DMS 273 treated with DMSO at 0.1 percent for 48 hours (cell line): ENCODE measurements around the gene NRSN1.
A peak's percentile ranks its signal among the peaks of the same experiment; 100 is the strongest.

Experiments
- DNase-seq: peaks from one replicate; lab custom pipeline; 2025; lab: John Stamatoyannopoulos, UW

The NRSN1 gene

DNA sequence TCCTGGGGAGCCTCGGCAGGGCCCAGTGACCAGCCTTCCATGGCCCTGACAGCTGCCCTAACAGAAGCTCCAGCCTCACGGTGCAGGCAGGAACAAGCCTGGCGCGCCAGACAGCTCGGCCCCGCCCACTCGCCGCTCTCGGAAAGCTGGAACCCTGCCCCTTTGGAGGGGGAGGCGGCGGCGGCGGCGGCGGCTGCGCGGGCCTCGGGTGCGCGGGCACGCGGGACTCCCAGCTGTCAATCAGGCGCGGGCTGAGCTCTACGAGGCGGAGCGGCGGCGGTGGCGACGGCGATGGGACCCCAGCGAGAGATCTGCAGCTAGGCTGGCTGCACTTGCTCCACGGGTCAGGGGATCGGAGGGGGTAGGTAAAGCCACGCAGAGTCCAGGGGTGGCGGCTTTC is at the start of gene NRSN1:
TSS of gene NRSN1 (plus strand) at position 236 of the 400 bp plus-strand sequence. CDS start 8,113 bp downstream, outside the sequence.
- DNase-seq: peak; percentile 64

GRCh38 chr6:24078200-24078599 is 47.8 kb upstream of the NRSN1 start:
- DNase-seq: peak; percentile 48

GRCh38 chr6:24079076-24079475 is 46.9 kb upstream of the NRSN1 start:
- peak; percentile 80 for DNase-seq

DNA sequence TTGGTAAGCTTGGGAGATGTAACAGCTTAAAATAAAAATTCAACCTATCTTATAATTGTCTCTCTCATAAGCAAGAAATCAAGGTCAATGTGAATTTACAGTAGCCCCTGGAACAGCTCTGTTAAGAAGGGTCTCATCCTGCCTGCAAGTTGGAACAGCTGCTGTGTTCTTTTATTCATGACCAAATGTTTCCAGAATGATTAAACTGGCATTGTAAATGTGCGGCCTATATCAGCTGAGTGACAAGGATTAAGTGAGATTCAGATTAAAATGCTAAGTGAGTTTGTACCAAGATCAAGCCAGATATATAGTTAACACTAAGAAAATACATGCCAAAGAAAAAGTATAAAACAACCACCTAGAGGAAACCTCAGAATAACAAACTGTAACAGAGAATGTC is 45.3 kb upstream of the NRSN1 start:
- DNase-seq: peak; percentile 80

DNA sequence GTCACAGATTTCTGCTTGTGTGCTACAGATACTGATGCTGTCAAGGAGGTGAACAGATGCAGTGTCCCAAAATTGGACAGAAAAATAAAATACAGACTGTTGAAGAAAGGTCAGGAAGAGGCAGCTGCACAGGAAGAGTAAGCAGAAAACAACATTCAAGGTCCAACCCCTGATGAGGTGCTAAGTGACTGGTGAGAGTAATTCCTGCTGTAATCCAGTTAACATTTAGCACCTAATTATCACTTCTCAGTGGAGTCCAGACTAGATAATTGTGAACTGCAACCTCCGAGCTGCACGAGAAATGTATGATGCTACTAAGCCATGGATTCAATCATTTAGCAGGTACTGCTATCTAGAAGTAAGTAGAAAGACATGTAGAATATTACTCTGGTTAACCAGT is 36.3 kb upstream of the NRSN1 start:
- no peak for DNase-seq

DNA sequence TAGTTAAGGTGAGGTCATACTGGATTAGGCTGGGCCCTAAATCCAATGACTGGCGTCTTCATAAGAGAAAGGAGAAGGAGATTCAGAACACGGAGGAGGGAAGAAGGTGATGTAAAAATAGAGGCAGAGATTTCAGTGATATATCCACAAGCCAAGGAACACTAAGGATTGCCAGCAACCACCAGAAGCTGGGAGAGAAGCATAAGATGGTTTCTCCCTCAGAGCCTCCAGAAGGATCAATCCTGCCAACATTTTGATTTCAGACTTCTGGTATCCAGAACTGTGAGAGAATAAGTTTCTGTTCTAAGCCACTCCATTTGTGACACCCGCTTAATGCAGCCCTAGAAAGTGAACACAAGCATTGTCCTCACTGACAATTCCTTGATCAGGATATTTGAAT is 33.6 kb upstream of the NRSN1 start:
- no peak for DNase-seq

DNA sequence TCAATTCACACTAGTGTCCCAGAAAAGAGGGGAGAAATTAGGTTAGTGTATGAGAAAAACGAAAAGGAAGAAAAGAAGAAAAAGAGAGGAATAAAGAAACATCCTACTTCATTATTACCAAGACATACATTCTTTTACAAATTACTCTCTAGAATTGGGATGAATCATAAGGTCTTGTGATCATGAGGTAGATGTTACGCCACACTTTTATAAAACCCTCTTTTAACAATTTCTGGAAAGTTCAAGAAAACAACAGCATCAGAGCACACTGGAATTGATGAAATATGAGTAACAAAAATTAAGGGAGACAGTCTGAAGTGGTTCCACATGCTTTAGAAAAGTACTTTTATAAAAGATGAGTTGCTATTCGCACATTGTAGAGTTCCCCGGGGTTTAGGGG is 32.6 kb upstream of the NRSN1 start:
- DNase-seq: no peak

- no peak for DNase-seq
These were observed 26.8 kb upstream of the NRSN1 start for GRCh38 chr6:24099181-24099580.

DNA sequence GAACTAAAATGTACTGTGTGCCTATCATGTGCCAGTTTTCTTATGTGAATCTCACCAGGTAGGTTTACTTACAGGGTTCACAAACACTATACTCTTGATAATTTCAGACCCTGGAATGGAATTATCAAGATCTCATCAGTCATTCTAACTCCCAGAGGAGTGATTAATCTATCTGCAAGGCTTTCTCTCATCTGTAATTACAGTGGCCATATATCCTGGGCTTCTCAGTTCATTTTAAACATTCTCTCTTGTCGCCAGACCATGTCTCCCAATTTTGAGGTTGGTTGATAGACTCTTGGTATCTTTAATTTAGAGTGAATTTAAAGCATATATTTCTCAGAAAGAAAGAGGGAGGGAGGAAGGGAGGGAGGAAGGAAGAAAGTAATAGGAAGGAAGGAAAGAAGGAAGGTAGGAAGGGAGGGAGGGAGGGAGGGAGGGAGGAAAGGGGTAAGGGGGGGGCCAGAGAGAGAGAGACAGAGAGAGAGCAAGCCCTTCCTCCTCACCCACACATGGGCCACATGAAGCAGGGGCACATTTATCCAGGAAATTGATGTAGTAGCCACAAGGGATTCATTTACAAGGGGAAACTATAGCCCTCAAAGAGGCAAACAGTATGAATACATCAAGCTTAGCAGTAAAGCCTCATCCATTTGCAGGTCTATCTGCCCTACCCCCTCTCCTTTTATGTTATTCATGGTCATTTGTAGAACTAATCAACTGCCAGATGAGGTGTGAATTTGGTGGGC is 25.8 kb upstream of the NRSN1 start:
- DNase-seq: no peak

DNA sequence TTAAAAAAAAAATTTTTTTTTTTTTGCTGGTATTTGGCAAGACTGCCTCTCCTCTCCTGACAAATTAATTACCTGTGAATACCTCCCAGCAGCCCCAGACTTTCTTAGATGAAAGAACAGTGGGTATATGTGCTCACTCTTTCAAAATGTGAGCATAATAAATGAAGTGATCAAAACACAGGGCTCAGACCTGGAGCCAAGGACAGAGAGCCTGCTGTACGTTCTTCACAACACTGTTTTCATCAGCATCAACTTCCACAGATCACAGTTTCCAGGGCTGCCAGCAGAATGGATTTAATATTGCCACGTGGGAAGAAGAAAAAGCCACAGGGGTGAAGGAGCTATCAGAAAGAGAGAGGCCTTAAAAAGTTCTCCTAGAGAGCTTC is 25.3 kb upstream of the NRSN1 start:
- DNase-seq: no peak

DNA sequence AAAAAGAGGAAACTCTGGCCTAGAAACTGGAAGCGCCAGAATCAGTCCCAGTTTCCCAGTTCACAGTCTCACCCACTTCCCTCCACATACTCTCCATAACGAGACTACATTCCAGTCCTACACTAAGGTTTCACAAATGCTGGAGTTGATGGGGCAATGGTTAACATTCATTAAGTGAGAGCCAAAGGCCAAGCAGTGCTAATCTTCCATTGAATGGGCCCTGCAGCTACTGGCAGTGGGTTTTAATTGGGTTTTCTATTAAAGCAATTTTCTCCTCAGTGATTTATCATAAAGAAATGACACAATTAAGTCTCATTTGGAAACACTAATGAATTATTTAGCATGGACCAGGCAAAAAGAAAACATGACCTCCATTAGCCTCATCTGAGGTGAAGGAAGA is 20.8 kb upstream of the NRSN1 start:
- DNase-seq: no peak

DNA sequence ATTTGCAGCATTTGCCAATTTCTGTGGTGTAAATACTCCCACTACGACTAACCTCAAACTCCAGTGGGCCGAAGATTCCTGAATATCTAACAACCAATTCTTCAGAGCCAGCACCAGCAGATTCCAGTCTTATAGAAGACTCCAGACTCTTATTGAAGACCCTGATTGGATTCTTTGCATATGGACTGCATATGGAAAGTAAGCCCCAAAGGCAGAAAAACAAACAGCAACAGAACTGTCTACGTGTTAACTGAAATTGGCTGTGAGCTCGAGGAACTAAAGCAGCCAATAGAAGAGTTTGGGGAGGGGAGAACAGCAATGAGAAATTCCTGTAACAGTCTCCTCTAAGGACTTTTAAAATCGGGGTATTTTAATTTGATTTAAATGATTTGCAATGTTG is 19.7 kb upstream of the NRSN1 start:
- no peak for DNase-seq

DNA sequence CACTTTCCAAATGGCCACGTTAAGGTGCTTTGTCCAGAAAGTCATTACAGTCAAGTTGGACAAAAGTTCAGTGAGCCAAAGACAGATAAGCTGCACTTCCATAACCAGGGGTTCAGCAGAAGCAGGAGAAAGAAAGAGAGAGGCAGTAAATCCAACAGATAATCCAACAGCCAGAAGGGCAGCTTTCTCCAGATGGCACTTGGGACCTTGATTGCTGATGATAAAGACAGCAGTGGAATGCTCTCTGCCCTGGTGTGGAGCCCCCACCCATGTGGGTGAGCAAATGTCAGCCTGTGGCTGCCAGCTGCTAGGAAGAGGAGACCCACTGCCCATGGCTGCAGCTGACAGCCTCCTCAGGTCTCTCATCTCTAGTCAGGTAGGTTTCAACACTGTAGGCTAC is 18.7 kb upstream of the NRSN1 start:
- DNase-seq: no peak

DNA sequence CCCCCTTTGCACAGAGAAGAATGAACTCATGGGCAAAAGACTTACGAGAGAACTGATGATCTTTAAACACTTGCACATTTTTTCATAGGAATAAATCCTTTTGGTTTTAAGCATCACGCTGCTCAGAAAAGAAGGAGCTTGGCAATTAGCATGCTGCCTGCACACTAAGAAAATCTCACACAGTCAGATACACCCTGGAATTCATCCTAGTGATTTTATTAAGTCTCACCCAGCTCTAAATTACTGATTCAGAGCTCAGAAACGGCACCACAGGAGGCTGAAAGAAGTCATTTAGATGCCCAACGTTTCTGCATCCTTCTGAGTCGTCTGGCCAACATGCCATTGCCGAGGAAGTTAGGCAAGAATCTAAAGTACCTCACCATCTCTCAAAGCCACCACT is 18.0 kb upstream of the NRSN1 start:
- no peak for DNase-seq

DNA sequence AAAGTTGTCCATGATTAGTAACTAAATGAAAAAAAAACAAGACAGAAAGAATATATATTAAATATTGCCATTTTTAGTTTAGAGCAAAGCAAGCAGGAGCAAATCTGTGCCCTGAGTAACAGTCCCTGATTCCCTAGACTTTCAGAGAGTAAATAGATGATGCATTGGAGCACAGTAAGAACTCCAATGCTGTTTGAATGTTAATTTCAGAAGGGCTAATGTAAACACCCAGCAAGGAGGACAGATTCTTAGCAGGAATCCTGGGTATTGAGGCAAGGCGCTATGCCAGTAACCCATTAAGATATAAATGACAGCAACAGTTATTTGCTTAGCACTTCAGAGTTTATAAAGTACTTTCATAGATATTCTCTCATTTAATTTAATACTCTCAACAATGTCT is 15.6 kb upstream of the NRSN1 start:
- no peak for DNase-seq

- no peak for DNase-seq
These were observed 12.1 kb upstream of the NRSN1 start for GRCh38 chr6:24113891-24114290.

GRCh38 chr6:24117021-24117420 is 9.0 kb upstream of the NRSN1 start:
- no peak for DNase-seq

DNA sequence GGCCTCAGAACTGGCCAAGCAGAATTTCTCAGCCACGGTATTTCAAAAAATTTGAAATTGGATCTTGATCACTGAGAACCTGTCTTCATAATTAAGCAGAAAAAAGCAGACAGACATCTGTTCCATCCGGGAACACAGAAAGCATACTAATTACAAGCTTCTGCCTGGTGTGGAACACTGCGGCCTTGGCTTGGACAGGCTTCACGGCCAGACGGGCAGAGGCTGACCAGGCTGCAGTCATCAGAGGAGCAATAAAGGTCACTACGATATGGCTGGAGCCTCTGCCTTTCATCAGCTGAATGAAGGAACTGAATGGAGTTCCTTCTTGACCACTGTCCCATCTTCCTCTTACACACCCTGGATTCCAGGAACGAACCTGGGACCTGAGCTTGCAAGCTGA is 3.9 kb upstream of the NRSN1 start:
- peak; percentile 20 for DNase-seq

GRCh38 chr6:24126586-24127192 is 674 bp downstream of the NRSN1 start:
- peak; percentile 39 for DNase-seq

DNA sequence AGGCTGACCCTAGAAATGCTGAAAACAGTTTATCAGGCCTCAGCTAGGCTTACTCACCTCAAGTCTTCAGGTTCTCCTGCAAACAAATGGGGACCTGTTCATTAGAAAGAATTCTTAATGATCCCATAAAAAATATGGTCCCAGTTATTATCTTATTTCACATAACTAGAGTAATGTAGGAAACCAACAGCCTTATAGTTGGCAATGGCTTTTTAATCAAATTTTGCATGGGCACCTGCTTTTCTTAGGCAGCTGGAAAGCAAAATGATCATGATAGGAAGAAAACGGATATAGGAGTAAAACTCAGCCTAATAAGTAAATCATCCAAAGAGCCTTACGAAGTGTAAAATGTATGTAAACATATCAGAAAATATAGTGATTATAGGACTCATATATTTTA is 1.3 kb downstream of the NRSN1 start:
- no peak for DNase-seq

DNA sequence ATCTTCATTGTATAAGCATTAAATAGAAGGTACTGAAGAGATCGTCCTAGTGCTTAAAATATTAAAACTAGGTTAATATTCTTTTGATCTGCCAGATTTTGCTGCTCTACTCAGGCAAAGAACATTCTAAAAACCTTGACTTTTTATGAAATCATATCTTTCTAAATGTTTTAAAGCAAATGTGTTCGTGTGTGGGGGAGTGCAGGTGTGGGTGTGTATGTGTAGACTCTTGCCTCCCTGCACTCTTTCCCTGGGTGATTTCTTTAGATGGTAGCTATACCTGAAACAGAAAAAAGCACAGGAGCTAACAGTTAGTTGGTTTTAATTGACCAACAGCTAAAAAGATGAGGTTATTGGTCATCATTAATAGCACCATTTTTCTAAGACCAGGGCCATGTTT is 5.7 kb downstream of the NRSN1 start:
- no peak for DNase-seq

GRCh38 chr6:24139080-24139479 is 13.1 kb downstream of the NRSN1 start:
- DNase-seq: no peak

DNA sequence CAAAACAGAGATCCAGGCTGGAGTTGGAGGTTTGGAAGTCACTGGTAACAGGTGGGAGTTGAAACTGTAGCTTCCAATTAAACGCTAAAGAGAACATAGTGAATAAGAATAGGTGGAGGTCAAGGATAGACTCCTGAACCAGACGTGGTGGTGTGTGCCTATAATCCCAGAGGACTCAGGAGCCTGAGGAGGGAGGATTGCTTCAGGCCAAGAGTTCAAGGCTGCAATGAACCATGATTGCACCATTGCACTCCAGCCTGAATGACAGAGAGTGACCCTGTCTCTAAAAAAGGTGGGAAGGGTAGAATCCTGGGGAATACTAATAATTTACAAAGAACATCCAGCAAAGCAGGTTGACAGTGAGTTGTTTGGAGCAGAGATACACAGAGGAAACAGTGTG is 13.6 kb downstream of the NRSN1 start:
- DNase-seq: no peak

DNA sequence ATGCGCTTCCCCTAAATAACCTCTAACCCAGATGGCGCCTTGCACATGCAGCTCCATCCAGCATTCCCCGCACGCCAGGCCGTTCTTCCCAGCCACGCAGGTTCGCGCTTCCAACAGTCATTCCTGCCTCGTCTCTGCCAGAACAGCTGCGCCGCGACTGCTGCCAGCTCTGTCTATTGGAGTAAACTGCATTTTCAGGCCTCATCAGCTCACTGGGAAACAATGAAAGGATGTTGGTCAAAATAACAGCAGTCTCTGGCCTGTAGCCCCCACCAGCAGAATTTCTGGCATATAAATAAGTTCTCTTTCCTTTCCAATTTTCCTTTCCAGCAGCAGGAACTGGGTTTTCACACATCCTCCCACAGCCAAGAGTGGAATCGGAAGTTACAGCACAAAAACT is 14.6 kb downstream of the NRSN1 start:
- no peak for DNase-seq
